NOMO-1 treated with dmso at 0.1 percent for 144 hours (cell line): ENCODE measurements around the gene MTOR.
"Not testable (repeated sequence)": the region's sequence is repeated elsewhere in the genome, so short reads cannot be mapped to it uniquely, and the experiment has no call there.

Source experiments
- DNase-seq: peaks from one replicate; lab custom pipeline; 2025; ENCODE audit not compliant: unreplicated experiment; lab: John Stamatoyannopoulos, UW

The MTOR gene

DNA sequence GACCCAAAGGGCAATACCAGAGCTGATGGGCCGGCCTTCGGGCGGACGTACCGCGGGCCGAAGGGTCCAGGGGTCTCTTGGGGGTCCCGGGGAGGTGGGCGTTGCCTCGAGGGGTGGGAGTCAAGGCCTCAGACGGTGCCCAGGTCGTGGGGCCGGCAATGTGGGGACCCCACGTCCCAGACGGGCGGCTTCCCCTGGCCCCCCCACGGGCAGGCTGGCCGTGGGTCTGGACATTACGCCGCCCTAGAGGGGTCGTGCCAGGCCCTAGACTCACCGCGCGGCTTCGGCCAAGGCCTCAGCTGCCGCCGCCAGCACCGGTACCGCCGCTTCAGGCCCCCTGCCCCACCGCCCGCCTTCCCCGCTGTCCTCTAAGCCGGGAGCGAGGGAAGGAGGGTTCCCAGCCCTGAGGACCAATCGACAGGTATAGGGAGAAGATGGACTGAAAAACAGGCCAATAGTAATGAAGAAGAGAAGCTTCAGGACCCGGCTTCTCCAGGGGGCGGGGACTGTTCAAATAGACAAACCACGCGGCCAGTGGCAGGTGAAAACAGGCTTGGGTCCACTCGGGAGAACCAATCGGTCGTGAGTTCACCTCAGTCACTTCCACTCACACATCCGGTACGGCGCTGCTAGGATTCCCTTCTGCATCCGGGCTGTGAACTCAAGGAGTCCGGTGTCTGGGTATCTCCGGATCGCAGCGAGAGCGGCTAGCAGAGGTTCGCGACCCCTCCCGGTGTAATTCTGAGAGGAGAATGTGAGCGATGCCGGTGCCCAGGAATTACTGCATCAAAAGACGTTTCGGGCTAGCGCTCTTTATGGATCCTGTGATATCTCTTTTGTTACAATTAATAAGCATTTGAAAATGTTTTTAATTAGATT is at the start of gene MTOR:
TSS of gene MTOR (minus strand) at position 381 of the 879 bp plus-strand sequence. CDS start 3,142 bp downstream, outside the sequence.
- DNase-seq = peak; percentile 96

DNA sequence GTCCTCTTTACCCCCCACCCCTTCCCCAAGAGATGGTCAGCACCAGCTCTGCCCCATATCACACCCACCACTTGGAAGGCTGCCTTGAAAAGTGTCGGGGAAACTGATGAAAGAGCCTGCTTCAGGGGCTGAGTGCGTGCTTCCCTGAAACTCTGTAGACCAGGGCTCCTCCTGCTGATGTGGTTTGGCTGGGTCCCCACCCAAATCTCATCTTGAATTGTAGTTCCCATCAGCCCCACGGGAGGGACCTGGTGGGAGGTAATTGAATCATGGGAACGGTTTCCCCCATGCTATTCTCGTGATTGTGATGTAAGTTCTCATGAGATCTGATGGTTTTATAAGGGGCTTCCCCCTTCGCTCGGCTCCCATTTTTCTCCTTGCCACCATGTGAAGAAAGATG is 47.0 kb upstream of the MTOR start:
- DNase-seq = no peak

DNA sequence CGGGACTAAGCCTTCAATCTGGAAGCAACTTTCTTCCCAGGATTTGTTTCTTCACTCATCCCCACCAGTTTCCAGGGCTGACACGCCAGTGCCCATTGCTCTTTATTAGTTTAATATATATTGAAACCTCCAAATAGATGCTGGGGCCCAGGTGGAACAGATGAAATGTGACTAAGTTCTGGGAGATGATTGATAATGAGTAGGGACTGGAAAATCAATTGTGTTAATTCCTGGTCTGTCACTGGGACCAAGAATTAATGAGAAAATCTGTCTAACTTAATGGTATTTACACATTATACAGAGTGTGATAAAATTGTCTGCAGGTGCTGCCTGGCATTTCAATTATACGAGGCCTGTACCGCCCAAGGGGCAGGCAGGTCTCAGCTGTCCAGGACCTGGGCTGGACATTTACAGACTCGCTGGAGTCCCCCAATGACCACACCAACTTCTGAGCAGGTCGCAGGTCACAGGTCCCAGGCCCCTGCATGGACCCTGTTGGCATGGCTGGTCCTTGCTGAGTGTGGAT is 46.4 kb upstream of the MTOR start:
- no peak for DNase-seq

DNA sequence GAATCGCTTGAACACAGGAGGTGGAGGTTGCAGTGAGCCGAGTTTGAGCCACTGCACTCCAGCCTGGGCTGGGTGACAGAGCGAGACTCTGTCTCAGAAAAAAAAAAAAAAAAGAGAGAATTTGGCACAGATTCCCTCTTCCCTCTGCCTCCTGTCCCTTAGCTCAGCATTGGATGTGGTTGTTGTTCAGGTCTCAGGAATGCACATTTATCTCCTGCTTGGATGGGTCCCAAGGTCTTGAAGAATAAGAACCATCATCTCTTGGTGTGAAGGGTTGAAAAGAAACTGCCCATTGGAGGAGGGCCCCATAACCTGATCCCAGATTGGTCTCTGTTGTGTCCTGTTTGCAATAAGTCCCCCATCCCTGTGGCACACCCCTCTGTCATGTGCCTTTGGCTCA is 45.5 kb upstream of the MTOR start:
- no peak for DNase-seq

DNA sequence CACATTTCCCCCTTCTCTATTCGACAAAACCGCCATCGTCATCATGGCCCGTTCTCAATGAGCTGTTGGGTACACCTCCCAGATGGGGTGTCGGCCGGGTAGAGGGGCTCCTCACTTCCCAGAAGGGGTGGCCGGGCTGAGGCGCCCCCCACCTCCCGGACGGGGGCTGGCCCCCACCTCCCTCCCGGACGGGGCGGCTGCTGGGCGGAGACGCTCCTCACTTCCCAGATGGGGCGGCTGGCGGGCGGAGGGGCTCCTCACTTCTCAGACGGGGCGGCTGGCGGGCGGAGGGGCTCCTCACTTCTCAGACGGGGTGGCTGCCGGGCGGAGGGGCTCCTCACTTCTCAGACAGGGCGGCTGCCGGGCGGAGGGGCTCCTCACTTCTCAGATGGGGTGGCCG is 43.2 kb upstream of the MTOR start:
- not testable (repeated sequence) for DNase-seq

DNA sequence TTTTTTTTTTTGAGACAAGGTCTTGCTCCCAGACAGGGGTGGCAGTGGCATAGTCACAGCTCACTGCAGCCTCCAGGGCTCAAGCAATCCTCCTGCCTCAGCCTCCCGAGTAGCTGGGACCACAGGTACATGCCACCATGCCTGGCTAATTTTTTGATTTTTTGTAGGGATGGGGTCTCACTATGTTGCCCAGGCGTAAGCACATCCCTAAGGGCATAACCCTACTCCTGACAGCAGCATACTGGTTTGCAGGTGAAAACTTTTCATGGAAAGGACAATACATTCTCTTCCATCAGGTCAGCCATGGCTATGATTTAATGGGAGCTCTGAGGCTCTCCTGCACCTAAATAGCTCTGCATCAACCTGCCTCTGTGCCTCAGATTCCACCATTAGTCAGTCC is 40.0 kb upstream of the MTOR start:
- no peak for DNase-seq

DNA sequence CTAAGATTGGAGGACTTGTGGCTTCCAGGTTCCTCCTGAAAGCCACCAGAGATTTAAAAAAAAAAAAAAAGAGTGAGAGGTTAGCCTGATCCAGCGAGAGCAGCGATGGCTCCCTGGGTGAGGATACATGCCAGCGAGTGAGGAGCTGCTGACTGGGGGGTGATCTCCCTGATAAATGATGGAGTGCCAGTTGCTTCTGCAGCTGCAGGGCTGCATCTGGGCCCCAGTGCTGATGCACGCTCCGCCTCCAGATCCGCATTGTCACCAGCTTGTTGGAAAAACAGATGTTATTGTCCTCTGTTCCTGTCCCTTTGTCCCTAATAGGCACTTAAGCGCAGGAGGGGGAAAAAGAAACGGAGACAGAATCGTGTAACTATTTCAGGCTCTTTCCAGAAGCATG is 39.2 kb upstream of the MTOR start:
- DNase-seq = no peak

DNA sequence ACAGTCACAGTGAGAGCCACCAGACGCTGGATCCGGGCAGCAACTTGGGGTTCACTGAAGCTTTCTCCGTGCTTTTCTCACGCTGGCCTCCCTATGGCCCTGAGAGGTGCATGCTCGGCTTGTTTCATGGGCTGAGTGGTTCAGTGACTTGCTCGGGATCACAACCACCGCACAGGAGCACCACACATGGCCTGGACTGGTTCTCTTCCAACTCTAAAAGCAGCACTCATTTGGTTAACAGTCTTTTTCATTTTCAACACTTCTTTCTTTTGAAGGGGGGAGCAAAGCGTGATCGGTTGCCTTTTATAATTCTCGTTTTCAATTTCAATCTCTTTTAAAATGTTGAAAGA is 36.8 kb upstream of the MTOR start:
- DNase-seq = no peak

DNA sequence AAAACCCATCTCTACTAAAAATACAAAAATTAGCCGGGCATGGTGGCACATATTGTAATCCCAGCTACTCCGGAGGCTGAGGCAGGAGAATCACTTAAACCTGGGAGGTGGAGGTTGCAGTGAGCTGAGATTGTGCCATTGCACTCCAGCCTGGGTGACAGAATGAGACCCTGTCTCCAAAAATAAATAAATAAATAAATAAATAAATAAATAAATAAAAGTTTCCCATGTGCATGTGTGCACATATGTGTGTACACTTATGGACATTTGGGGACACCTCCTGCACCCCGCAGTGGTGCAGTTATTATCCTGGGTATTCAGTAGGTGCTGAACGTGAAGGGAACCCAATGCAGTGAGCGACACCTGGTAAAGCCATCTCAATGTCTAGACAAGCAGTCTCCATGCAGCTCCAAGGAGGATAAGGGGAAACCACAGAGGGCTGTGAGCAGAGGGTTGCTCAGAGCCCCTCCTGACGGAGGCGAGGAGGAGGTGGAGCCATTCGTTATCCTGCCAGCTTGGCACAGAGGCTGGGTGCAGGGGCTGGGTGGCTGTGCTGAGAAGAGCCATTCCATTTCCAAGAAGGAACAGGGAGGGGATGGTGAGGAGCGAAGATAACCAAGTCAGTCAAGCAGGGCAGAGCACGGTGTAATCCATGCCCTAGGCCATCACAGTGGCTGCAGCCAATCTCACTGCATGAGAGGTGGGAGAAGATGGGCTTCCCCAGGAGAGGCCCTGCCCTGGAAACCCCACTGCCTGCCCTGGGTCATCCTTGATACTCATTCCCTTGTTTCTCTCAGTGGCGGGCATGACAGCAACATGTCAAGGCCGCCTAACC is 36.3 kb upstream of the MTOR start:
- no peak for DNase-seq

DNA sequence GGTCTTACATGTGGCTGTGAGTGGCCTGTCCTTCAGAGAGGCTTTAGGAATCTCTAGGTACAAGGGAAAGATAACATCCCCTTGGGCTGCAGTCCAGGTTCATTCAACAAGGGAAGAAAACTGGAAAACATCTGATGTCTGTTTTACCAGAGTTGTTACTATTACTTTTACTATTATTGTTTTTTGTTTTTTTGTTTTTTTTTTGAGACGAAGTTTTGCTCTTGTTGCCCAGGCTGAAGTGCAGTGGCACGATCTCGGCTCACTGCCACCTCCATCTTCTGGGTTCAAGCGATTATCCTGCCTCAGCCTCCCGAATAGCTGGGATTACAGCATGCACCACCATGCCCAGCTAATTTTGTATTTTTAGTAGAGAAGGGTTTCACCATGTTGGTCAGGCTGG is 35.4 kb upstream of the MTOR start:
- not testable (repeated sequence) for DNase-seq

DNA sequence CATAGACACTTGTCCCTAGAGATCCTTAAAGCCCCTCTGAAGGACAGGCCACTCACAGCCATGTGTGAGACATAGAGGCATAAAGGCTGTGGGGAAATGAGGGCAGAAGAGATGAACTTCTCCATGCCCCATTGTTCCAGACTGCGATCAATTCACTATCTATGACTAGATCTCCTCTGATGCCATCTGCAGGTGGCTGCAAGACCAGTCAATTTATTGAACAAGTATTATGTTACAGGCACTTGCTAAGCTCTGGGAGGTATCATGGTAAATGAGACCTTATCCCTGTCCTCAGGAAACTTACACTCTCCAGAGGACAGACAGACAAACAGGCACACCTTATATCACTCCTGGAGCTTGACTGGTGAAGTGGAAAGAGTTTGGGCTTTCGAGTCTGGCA is 33.6 kb upstream of the MTOR start:
- no peak for DNase-seq

DNA sequence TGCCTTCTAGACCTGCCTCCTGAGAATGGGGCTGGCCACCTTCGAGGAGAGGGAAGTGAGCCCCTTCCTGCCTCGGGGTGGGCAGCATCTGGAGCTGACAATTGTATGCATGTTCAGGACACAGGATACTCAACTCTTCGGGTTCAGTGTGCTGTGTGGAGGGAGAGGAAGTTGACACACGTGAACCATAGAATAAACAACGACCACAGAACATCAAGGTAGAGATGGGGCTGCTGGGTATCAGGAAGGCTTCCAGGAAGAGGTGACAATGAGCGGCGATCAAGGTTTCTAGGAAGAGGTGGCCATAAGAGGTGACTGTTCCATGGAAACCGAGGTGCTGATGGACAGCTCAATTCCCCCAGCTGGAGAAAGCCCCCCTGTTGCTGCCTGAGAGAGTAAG is 32.6 kb upstream of the MTOR start:
- DNase-seq = no peak

DNA sequence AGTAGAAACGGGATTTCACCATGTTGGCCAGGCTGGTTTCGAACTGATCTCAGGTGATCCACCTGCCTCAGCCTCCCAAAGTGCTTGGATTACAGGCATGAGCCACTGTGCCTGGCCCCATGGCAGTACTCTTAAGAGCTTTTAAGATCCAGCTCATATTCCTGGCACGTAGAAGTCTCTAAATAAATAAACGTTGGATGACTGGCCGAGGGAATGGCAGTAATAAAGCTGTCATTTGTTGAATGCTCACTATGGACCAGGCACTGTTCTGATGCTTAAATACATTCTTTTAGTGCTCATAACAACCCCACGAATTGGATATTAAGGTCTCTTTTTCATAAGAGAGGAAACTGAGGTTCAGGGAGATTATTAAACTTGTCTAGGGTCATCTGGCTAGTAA is 31.5 kb upstream of the MTOR start:
- no peak for DNase-seq

DNA sequence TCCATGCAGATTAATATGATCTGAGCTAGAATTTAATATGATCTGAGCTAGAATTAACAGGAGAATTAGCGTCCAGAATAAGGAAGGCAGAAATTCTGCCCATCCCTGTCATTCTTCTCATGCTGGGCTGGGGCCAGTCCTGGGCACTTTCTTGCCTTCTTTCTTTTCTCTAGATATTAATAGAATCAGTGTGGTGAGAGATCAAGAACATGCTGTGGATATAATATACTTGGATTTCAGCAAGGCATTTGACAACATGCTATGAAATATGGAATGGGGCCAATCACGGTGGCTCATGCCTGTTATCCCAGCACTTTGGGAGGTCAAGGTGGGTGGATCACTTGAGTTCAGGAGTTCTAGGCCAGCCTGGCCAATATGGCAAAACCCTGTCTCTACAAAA is 28.7 kb upstream of the MTOR start:
- DNase-seq = no peak

DNA sequence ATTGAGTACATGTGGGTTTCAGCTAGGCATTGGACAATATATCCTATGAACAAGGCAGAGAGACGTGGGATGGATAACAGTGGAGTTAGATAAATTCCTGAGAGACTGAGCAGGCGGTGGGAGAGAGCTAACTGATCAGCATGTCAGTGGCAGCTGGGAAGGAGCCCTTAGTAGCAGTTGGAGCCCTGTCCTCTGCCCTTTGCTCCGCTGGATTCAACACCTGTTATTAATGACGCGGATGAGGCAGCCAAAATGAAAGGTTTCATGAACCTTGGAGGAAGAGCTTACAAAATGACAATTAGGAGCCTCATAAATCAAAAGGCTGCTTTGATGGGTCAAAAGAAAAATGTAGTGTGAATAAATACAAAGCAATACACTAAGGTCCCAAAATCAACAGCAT is 26.7 kb upstream of the MTOR start:
- DNase-seq = no peak

DNA sequence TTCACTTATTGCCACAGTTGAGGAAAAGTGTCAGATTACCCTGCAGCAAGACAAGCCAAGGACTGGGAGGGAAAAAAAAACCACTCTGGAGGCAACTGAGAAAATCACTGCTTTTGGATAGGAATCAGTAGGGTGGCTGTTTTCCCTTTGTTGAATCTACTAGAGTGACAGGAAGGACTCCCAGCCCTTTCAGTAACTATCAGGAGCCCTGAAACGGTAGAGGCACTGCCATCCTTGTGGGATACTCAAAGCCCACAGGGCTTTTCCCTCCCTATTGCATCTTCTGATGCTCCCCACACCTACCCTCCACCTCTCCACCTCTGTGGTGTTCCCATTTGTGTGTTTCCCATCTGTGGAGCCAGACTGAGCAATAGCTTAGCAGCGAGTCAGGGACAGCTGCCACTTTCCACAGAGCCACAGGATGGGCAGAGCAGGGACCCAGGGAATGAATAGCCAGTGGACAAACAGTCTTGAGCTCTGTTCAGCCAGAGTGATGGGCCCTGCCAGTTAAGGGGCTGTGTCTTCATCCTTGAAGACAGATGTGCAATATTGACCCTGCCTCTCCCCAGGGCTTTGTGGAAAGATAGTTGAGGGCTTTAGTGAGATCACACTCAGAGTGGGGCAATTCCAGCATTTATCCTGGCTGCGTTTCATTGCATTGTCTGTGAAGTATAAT is 24.5 kb upstream of the MTOR start:
- no peak for DNase-seq

DNA sequence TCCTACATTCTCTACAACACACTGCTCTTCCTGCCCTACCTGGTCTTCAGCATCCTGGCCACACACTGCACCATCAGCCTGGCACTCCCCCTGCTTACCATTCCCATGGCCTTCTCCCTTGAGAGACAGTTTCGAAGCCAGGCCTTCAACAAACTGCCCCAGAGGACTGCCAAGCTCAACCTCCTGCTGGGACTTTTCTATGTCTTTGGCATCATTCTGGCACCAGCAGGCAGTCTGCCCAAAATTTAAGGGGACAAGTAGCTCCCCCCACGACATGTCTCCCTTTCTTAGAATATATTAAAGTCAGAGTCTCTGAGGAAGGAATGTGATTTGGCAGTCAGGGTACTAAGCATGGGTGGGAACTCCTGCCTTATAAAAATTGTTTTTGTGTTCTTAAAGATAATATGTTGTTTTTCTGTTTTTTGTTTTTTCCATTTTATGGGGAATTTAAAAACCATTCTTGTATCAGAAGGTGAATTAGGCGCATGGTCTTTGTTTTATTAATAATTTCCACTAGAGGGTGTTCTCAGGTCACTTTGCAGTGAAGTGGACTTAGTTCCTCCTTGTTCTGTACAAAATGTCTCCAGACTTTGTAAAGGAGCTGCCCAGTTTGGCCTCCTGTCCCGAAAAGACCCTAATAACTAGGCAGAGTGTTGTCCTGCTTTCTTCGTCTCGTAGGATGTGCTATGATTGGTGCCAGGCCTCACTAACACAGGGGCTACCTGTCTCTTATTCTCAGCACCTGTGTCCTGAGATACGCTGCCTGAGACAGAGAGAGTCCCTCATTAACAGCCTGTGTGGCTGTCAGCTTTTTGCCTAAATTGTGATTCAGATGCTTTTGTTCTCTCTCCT is 23.8 kb upstream of the MTOR start:
- no peak for DNase-seq

DNA sequence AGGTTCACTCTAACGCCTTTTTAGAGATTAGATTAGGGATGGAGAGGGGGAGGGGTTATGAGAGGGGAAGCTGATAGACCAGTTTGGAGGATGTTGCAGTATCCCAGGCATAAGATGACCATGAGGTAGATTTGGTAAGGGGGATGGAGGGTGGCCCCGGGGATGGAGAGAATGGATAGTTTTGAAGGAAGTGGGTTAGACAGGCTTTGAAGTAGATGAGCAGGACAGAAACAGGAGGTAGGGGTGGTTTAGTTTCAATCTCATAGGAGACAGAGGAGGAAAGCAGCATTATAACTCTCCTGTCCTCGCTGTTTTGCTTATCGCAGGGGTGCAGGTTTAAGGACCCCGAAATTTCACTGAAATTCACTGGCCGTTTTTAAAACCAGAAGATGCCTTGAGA is 22.4 kb upstream of the MTOR start:
- no peak for DNase-seq

DNA sequence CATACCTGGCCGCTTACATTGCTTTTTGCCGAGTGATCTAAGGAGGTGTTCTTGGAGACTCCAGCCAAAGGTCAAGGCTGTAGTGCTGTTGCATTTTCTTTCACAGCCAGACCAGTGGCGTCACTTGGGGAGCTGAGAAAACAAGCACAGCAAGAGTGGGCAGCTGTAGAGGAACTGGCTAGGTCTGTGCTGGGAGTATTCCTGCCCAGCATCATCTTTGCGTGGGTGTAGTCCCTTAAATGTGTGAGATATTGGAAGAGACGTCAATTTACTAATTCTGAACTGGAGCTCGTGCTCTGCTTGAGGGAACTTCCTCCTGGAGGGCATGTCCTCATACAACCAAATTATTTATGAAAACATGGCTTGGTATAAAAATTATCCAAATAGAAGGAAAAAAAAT is 20.8 kb upstream of the MTOR start:
- DNase-seq = no peak

DNA sequence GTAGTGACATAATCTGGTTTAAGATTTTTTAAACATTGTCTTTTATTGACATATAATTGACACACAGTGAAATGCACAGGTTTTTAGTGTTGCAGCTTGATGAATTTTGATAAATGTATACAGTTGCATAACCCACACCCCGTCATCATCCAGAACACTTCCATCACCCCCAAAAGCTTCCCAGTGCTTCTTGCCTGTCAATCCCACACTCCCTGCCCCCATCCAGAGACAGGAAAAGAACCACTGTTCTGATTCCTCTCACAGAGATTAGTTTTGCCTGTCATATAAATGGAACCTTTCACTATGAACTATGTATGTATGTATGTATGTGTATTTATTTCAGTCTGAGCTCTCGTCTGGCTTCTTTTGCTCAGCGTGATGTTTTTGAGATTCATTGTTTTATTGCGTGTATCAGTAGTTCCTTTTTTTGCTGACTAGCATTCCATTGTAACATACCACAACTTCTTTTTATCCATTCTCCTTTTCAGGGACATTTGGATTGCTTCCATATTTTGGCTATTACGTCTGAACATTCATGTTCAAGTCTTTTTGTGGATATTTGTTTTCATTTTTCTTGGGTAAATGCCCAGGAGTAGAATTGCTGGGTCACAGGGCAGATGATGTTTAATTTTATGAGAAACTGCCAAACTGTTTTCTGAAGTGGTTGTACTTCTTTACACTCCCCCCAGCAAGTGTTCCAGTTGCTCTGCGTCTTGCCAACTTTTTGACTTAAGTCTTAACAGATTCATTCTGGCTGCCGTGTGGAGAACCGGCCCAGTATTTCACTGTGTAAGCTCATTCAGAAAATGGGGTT is 19.4 kb upstream of the MTOR start:
- DNase-seq = no peak
